NB4 (cell line): ENCODE measurements around the gene M1AP.

Experiments used
- MAX ChIP-seq: IDR thresholded peaks from 2 replicates; pipeline ENCODE4 v1.6.1; 2011; ENCODE audit warnings: low read depth, low read length
- MYC ChIP-seq: IDR thresholded peaks from 2 replicates; pipeline ENCODE4 v1.6.1; 2011; ENCODE audit warnings: low read depth, low read length
- POLR2A ChIP-seq: IDR thresholded peaks from 2 replicates; pipeline ENCODE4 v1.6.1; 2011; ENCODE audit warnings: mild to moderate bottlenecking; ENCODE audit not compliant: insufficient read length; ENCODE audit errors: extremely low read depth
- TF ChIP-seq, protein P1 (sequence below): IDR thresholded peaks from one replicate; pipeline ENCODE4 v1.5.1; 2012; ENCODE audit warnings: low read depth, low read length

- TF ChIP-seq, protein P1, sequence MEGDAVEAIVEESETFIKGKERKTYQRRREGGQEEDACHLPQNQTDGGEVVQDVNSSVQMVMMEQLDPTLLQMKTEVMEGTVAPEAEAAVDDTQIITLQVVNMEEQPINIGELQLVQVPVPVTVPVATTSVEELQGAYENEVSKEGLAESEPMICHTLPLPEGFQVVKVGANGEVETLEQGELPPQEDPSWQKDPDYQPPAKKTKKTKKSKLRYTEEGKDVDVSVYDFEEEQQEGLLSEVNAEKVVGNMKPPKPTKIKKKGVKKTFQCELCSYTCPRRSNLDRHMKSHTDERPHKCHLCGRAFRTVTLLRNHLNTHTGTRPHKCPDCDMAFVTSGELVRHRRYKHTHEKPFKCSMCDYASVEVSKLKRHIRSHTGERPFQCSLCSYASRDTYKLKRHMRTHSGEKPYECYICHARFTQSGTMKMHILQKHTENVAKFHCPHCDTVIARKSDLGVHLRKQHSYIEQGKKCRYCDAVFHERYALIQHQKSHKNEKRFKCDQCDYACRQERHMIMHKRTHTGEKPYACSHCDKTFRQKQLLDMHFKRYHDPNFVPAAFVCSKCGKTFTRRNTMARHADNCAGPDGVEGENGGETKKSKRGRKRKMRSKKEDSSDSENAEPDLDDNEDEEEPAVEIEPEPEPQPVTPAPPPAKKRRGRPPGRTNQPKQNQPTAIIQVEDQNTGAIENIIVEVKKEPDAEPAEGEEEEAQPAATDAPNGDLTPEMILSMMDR = no peak
- no peak for TF ChIP-seq POLR2A
- TF ChIP-seq MAX = no peak
- TF ChIP-seq MYC = no peak
Measured at GRCh38 chr2:74625658-74626425, 22.3 kb downstream of the M1AP start.
